MM.1S (cell line): ENCODE results near the gene AMDHD1.

ENCODE experiments used
- DNase-seq: peaks from one replicate; pipeline ENCODE4 v3.0.0-alpha.2; 2015
- H2AFZ ChIP-seq: fragments of 300-600 bp; sonication (generic); 2 replicates; pipeline ENCODE4 v1.6.0; 2016; ENCODE audit warnings: antibody characterized with exemption, low read length
- H3F3A ChIP-seq: fragments of 300-600 bp; sonication (generic); 2 replicates; pipeline ENCODE4 v1.6.1; 2016; ENCODE audit warnings: mild to moderate bottlenecking, antibody characterized with exemption, low read length, moderate library complexity, mixed read lengths; ENCODE audit not compliant: insufficient read depth
- H3K27ac ChIP-seq: fragments of 300-600 bp; sonication (generic); 2 replicates; pipeline ENCODE4 v1.5.1; 2016; ENCODE audit warnings: mild to moderate bottlenecking, low read length
- H3K27me3 ChIP-seq: fragments of 300-600 bp; sonication (generic); replicated peaks from 2 replicates; pipeline ENCODE4 v1.6.0; 2016; ENCODE audit warnings: low read length; ENCODE audit not compliant: insufficient read depth
- H3K36me3 ChIP-seq: fragments of 300-600 bp; sonication (generic); replicated peaks from 2 replicates; pipeline ENCODE4 v1.6.1; 2016; ENCODE audit warnings: mild to moderate bottlenecking, low read length, mixed read lengths; ENCODE audit not compliant: insufficient read depth
- H3K4me1 ChIP-seq: fragments of 300-600 bp; sonication (generic); 2 replicates; pipeline ENCODE4 v1.6.1; 2016; ENCODE audit warnings: low read length, mixed read lengths
- H3K4me2 ChIP-seq: fragments of 300-600 bp; sonication (generic); 2 replicates; pipeline ENCODE4 v1.6.0; 2016; ENCODE audit warnings: low read depth, low read length
- H3K4me3 ChIP-seq: fragments of 300-600 bp; sonication (generic); 2 replicates; pipeline ENCODE4 v1.5.1; 2016; ENCODE audit warnings: low read length, mixed read lengths
- H3K79me2 ChIP-seq: fragments of 300-600 bp; sonication (generic); 2 replicates; pipeline ENCODE4 v1.6.1; 2016; ENCODE audit warnings: mixed run types, low read length, mixed read lengths
- H3K9ac ChIP-seq: fragments of 300-600 bp; sonication (generic); 2 replicates; pipeline ENCODE4 v1.6.1; 2016; ENCODE audit warnings: low read length, mixed read lengths
- H3K9me2 ChIP-seq: fragments of 300-600 bp; sonication (generic); replicated peaks from 2 replicates; pipeline ENCODE4 v1.6.1; 2016; ENCODE audit warnings: mild to moderate bottlenecking, low read length, mixed read lengths; ENCODE audit not compliant: insufficient read depth
- H3K9me3 ChIP-seq: fragments of 300-600 bp; sonication (generic); replicated peaks from 2 replicates; pipeline ENCODE4 v1.6.1; 2016; ENCODE audit warnings: mild to moderate bottlenecking, low read length, mixed read lengths; ENCODE audit not compliant: insufficient read depth
- H4K20me1 ChIP-seq: fragments of 300-600 bp; sonication (generic); 2 replicates; pipeline ENCODE4 v1.6.1; 2016; ENCODE audit warnings: mild to moderate bottlenecking, low read length, moderate library complexity, mixed read lengths; ENCODE audit not compliant: insufficient read depth
- CTCF ChIP-seq: fragments of 300-600 bp; sonication (generic); IDR thresholded peaks from 2 replicates; pipeline ENCODE4 v1.5.1; 2016; ENCODE audit warnings: antibody characterized with exemption, low read length, mixed read lengths
- EZH2 ChIP-seq: fragments of 300-600 bp; sonication (generic); optimal IDR thresholded peaks from 2 replicates; pipeline ENCODE3; 2017; ENCODE audit warnings: low read depth, mild to moderate bottlenecking, antibody characterized with exemption, low read length, mixed read lengths
- EZH2phosphoT487 ChIP-seq: fragments of 300-600 bp; sonication (generic); IDR thresholded peaks from 2 replicates; pipeline ENCODE4 v1.6.1; 2018; ENCODE audit warnings: antibody characterized with exemption, low read length

The AMDHD1 gene

GRCh38 chr12:95919110-95919509 is 24.0 kb upstream of the AMDHD1 start:
- no peak overlapping the region for H3K9ac ChIP-seq
- H3K9me3 ChIP-seq = no peaks in the 10 kb centered on the region
- no peaks in the 10 kb centered on the region for H3K4me1 ChIP-seq
- H2AFZ ChIP-seq = peak overlapping the region; percentile 19; the same call in 1 of the 2 replicates
- H3K4me2 ChIP-seq = no peak overlapping the region
- no peak overlapping the region for H3K27ac ChIP-seq
- H4K20me1 ChIP-seq = no peaks in the 10 kb centered on the region
- no peaks in the 10 kb centered on the region for H3K79me2 ChIP-seq
- no peaks in the 10 kb centered on the region for H3K27me3 ChIP-seq
- H3F3A ChIP-seq = no peaks in the 10 kb centered on the region
- H3K36me3 ChIP-seq = no peaks in the 10 kb centered on the region
- H3K4me3 ChIP-seq = no peak overlapping the region
- no peaks in the 10 kb centered on the region for H3K9me2 ChIP-seq
- TF ChIP-seq EZH2 (no peak), EZH2phosphoT487 (no peak), CTCF (no peak)
- no peak for DNase-seq

GRCh38 chr12:95922231-95922630 is 20.9 kb upstream of the AMDHD1 start:
- H3K4me3 ChIP-seq = no peak overlapping the region
- TF ChIP-seq EZH2phosphoT487 (no peak), EZH2 (no peak), CTCF (no peak)
- no peak for DNase-seq
- H2AFZ ChIP-seq = no peak overlapping the region
- H3K4me2 ChIP-seq = no peak overlapping the region
- no peaks in the 10 kb centered on the region for H3K9me2 ChIP-seq
- H3F3A ChIP-seq = no peaks in the 10 kb centered on the region
- H3K9ac ChIP-seq = no peak overlapping the region
- H3K36me3 ChIP-seq = no peaks in the 10 kb centered on the region
- no peak overlapping the region for H3K27ac ChIP-seq
- H4K20me1 ChIP-seq = no peaks in the 10 kb centered on the region
- no peaks in the 10 kb centered on the region for H3K27me3 ChIP-seq
- H3K4me1 ChIP-seq = no peaks in the 10 kb centered on the region
- H3K79me2 ChIP-seq = no peaks in the 10 kb centered on the region
- H3K9me3 ChIP-seq = no peaks in the 10 kb centered on the region

DNA sequence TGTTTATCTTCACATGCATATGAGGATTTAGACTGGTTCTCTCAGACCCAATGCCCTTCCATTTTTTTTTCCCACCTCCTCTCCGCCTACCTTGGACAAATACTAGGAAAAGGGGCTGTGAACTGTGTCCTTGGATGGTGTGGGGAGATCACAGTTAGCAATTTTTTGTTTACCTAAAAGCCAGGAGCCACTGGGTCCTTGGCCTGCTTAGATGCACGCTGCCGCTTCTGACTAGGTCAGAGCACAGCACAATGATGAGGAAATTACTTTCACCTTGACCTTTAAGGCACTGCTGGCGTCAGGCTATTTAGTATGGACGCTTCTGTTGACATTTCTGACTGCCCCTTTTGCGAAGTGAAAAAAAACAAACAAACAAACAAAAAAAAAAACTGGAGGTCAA is 2.6 kb upstream of the AMDHD1 start:
- Histone ChIP-seq H3K4me1 (no peaks in the 10 kb centered on the region; the same call in 1 of the 2 replicates), H3K9ac (no peak overlapping the region), H3F3A (no peaks in the 10 kb centered on the region), H3K9me2 (no peaks in the 10 kb centered on the region), H3K27ac (no peak overlapping the region), H3K36me3 (no peaks in the 10 kb centered on the region), H2AFZ (no peak overlapping the region), H3K27me3 (no peaks in the 10 kb centered on the region), H3K4me3 (no peak overlapping the region), H3K79me2 (no peaks in the 10 kb centered on the region), H3K9me3 (no peaks in the 10 kb centered on the region), H3K4me2 (no peak overlapping the region), H4K20me1 (no peaks in the 10 kb centered on the region)
- no peak for DNase-seq
- no peak for TF ChIP-seq CTCF
- no peak for TF ChIP-seq EZH2phosphoT487
- TF ChIP-seq EZH2 = no peak
